Measurements from ENCODE around the gene MPV17L.
"Not testable (repeated sequence)": the region's sequence is repeated elsewhere in the genome, so short reads cannot be mapped to it uniquely, and the experiment has no call there.

MPV17L gene

DNA sequence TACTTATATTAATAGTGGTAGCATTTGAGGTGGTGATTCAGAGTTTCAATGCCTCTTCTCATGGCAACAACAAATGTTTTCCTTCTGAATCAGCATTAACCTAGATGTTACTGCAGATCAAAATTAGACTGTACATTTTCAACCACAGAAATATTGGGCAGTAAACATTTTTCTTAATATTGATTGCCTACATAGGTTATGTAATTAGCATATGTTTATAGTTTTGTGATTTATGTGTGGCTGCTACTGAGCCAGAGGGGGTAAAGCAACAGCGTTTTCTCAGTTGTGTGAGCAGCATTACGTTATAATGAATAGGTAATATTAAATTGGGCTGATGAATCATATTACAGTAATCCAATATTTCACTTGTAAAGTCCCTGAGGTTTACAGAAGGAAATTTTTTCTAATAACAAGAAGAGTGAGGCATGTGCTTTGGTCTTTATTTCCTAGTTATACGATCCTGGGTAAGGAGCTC is 20.0 kb downstream of the MPV17L start:
- no peak for DNase-seq

DNA sequence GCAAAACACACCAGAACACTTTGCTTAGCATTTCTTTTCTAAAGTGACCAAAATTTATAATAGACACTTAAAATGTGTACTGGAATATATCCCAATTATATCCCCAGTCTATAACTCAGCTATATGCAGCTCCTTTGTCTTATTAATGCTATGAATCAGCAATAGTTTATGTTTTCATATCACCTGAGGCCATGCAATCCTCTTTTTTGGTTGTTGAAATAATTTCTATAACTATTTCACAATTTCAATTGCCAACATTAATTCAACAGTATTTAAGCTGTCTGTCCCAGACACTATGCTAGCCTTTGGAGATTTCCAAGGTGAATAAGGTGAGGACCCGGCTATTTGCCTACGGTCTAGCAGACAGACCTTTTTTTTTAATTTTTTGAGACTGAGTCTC is 21.6 kb downstream of the MPV17L start:
- no peak for DNase-seq

DNA sequence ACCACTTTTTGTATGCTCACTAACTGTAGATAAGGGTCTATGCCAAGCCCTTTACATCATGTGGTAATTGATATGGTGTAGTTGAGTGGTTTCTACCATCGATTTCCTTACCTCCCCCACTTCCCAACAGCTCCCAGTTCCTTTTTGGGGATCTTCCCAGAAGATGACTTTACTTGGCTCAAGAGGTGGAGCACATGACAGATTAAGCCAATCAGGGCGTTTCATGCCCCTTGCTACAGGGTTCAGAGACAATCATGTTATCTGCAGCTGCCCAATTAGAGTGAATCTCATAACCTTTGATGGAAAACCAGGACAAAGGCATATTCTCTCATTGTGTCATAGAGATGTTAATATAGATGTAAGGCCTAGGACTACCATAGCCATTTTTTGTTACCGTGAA is 22.7 kb downstream of the MPV17L start:
- no peak for DNase-seq

DNA sequence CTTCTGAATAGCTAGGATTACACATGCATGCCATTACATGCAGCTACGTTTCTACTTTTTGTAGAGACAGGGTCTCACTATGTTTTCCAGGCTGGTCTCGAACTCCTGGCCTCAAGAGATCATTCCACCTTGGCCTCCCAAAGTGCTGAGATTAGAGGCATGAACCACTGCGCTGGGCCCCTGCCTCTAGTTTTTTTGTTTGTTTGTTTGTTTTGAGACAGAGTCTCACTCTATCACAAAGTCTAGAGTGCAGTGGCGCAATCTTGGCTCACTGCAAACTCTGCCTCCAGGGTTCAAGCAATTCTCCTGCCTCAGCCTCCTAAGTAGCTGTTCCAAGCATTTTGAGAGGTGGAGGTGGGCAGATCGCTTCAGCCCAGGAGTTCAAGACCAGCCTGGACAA is 26.1 kb downstream of the MPV17L start:
- DNase-seq, result not testable (repeated sequence)

DNA sequence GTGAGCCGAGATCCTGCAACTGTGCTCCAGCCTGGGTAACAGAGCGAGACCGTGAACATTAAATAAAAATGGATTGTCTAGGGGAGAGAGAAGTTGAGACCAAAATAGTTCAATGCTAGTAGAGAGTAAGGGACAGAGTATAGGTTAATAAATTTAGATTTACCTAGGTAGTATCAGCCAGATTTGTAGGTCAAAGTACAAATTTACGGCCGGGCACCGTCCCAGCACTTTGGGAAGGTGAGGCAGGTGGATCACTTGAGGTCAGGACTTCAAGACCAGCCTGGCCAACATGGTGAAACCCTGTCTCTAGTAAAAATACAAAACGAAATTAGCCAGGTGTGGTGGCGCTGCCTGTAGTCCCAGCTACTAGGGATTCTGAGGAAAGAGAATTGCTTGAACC is 26.7 kb downstream of the MPV17L start:
- no peak for DNase-seq

DNA sequence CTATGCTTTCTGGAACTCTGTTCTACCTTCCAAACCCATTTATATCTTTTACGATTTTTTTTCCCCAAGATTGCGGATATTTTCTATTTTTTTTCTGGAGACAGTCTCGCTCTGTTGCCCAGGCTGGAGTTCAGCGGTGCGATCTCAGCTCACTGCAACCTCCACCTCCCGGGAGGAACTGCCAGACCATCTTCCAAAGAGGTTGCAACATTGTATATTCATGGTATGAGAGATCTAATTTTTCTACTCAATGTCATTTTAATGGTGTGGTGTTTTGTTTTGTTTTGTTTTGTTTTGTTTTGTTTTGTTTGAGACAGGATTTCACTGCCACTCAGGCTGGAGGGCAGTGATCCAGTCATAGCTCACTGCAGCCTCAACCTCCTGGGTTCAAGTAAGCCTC is 30.3 kb downstream of the MPV17L start:
- no peak for DNase-seq

DNA sequence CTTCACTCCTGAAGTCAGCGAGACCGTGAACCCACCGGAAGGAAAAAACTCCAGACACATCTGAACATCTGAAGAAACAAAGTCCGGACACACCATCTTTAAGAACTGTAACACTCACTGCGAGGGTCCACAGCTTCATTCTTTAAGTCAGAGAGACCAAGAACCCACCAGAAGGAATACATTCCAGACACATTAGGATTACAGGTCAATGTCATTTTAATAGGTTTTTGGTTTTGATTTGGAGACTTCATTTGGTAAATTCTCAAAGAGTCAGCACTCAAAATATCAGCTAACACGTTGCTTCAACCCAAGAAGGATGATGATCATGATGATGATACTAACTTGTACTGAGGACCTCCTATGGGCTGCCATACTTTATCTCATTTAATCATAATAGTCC is 31.2 kb downstream of the MPV17L start:
- no peak for DNase-seq

DNA sequence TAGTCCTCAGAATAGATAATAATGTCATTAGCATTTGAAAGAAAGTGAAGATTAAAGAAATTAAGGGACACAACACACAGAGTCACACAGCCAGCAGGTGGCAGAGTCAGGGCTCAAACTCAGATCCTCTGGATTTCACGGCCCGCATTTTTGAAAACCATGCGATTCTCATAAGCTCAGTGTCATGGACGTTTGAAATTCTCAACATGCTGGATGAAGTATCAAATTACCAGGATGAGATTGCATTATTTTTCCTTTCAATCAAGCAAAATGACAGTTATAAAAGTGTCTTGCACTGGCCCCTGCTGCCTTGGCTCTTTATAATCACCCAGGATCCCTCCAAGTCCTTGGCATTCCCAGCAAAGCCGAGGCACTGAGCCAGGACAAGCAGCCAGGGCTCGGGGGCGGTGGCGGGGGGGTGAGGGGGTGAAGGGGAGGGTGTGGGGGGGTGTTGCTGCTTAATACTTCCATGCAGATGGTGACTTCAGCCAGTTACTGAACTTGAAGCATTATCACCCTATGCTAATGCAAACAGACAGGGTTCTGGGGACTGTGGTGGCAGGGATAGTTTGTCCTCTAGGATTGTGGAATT is 32.2 kb downstream of the MPV17L start:
- DNase-seq, result peak; percentile 67

DNA sequence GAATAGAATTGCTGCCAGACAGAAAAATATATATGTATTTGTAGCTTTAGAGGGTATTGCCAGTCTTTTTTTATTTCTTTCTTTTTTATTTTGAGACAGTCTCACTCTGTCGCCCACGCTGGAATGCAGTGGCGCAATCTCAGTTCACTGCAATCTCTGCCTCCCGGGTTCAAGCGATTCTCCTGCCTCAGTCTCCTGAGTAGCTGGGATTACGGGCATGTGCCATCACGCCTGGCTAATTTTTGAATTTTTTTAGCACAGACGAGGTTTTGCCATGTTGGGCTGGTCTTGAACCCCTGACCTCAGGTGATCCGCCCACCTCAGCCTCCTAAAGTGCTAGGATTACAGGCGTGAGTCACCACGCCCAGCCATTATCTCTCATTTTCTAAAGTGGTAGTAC is 35.3 kb downstream of the MPV17L start:
- DNase-seq, result not testable (repeated sequence)

DNA sequence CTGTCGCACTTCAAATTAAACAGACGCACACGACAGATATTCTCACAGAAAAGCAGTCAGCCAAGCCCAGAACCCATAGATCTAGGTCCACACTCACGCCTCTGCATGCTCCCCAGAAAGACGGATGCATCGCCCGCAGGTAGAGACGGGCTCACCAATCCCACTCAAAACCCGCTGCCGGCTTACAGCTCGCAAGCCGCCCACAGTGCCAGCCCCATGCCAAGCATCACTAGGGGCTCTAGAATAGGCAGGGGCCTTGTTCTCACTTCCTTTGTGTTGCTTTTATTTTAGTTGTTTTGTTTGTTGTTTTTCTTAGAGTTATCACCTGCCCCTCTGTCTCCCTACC is 38.5 kb downstream of the MPV17L start:
- no peak for DNase-seq

DNA sequence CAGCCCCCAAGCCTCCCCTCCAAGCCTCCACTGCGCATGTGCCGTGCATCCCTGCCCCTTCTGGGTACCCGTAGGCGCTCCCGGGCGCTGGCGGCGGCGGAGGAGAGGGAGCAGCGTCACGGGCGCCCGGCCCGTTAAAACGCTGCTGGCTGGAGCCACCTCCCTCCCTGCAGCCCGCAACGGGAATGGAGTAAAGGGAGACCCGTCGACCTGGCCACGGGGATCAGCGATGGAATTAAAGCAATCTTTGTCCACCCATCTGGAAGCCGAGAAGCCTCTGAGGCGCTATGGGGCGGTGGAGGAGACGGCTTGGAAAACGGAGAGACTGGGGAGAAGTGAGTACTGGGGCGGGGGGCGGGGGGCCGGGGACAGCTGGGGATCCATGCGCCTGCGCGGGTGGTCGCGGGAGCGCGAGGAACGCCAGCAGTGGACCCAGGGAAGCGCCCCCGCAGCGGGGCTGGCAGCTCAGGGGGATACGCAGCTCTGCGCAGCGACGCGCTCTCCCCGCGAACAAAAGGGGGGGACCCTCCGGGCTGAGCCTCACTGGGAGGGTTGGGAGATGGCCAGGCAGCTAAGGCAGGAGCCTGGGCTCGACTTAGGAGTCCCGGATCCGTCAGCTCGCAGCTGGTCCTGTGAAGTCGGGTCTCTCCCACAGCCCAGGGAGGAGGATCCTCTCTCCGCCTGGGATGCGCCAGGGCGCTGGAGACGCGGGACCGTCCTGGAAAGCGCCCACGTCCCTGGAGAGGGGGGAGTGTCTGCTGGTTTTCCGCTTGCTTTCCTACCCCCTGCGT is 39.1 kb downstream of the MPV17L start, which contains the start of gene BMERB1:
Gene BMERB1 (plus strand): TSS at position 164 of the 791 bp plus-strand sequence. CDS start 66 bp downstream, at position 230.
- DNase-seq, result peak; percentile 71

DNA sequence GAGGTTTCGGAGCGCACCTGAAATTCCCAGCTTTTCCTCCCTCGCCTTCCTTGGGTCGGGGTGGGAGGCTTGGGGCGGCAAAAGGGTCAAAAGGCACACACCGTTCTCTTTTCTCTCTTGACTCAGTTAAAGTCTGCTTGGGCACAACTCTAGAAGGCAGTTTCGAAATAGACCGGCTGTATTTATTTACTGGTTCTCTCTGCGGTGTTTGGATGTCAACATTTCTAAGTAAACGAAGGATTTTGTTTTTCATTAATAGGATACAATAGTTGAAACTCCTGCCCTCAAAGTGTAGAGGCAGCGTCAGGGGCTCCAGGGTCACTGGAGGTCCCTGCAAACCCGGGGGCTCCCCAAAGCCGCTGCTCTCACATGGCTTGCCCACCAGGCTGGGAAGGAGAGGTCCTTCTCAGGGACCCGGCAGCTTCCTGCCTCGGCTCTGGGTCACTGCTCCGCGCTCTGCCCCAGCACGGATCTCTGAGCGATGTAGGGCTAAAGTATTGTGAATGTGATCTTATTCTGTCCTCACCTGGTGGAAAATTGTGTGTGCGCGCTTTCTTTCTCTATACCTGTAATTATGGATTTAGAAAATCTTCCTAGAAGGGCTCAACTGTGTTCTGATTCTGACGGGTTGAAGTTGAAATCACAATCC is 39.8 kb downstream of the MPV17L start:
- DNase-seq, result no peak

DNA sequence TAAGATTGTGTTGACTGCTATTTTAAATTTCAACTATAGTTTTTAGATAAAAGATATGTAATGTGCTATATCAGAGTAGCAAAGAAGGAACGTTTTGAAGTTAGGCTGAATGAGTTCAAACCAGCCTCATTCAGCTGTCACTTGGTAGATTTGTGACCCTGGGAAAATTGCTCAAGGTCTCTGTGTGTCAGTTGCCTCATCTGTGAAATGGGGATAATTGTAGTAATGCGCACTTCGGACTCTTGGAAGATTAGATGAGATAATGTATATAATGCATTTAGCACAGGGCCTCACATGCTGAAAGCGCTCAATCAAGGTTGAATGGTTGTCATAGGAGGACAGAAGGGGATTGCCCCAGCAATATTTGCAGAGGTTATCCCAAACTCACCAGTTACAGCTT is 43.5 kb downstream of the MPV17L start:
- DNase-seq, result no peak

DNA sequence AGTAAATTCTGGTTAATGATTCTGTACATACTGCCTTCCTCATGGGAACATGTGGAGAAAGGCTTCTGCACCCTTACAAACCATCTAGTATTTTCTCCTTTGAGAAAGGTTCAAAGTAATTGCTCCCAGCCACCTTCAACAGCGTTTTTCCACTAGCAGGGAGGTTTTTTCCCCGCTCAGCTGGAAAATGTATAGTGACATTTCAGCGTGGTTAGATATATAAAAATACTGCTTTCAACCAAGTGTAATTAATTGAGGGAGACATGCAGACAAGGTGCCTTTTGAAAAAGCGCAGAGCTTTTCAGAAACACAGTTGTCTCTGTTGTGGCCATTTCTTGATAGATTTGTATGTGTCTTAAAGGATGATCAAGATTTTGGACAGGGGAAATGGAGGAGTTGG is 44.0 kb downstream of the MPV17L start:
- no peak for DNase-seq

DNA sequence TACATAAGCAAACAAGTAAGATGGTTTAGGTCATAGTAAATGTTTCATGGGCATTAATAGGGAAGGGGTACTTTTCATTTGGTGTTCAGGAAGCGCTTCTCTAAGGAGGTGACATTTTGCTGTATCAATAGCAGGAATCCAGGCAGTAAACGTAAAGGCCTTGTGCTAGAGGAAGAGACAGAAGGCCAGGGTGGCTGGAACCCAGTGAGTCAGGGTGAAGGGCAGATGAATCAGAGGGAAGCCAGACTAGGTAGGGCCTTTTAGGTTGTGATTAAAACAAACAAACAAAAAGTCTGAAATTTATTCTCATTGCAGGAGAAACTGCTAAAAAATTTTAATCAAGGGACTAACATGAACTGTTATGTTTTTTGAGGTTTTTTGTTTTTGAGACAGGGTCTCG is 45.3 kb downstream of the MPV17L start:
- no peak for DNase-seq

DNA sequence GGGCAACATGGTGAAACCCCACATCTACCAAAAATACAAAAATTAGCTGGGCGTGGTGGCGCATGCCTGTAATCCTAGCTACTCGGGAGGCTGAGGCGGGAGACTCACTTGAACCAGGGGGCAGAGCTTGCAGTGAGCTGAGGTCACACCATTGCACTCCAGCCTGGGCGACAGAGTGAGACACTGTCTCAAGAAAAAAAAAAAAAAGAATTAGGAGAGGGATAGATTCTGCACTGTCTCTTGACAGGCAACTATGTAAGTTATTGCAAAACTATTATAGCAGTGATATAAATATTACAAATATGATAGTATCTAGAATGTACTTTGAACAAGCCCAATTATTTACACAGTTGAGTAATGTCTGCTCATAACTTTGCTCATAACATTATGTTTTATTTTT is 46.6 kb downstream of the MPV17L start:
- DNase-seq, result not testable (repeated sequence)

DNA sequence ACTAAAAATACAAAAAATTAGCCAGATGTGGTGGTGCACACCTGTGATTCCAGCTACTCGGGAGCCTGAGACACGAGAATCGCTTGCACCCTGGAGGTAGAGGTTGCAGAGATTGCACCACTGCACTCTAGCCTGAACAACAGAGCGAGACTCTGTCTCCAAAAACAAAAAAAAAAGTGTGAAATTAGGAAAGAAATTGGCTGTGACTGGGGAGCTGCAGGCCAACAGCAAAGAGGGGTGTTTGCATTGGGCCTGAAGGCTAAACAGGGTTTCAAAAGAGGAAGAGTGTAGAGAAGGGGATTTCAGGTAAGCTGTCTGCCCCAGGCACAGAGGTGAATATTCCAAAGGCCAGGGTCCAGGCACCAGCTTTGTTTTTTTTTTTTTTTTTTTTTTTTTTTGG is 48.2 kb downstream of the MPV17L start:
- no peak for DNase-seq

DNA sequence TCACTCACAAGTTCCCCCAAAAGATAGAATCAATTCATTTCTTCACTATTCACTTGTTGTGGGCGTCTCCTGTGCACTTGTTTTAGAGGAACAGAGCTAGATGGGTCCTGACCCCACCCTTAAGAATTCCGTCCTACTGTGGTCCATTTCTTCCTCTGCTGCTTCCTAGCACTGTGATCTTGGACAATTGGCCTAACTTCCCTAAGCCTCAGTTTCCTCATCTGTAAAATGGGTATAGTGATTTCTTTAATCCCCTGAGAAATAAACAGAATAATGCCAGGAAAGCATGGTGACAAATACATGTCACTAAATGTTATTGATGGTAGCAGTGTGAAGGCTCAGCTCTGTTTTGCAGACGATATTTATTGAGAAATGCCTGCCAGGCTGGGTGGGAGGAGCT is 48.7 kb downstream of the MPV17L start:
- DNase-seq, result no peak

DNA sequence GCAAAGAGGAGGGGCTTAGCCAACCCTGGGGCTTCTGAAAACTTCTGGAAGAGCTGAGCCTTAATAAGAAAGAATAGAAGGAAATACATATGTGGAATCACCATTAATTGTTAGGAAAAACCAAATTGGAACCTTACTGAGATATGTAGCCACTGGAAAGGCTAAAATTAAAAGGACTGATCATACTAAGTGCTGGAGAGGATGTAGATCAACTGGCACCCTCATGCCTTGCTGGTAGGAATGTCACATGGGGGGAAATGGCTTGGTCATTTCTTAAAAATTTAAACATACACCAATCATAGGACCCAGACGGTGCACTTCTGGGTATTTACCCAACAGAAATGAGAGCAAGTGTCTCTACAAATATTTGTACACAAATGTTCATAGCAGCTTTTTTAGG is 49.9 kb downstream of the MPV17L start:
- no peak for DNase-seq

DNA sequence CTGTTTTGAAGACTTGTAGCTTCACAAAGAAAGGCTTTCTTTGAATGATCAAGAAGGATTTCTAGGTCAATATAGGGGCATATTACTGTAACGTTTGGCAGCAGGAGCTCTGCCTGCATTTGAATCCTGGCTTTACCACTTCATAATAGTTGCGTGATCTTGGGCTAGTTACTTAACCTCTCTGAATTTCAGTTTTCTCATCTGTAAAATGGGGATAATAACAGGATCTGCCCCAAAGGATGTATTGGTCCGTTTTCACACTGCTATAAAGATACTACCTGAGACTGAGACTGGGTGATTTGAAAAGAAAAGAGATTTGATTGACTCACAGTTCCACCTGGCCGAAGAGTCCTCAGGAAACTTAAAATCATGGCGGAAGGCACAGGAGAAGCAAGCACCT is 51.3 kb downstream of the MPV17L start:
- DNase-seq, result no peak

DNA sequence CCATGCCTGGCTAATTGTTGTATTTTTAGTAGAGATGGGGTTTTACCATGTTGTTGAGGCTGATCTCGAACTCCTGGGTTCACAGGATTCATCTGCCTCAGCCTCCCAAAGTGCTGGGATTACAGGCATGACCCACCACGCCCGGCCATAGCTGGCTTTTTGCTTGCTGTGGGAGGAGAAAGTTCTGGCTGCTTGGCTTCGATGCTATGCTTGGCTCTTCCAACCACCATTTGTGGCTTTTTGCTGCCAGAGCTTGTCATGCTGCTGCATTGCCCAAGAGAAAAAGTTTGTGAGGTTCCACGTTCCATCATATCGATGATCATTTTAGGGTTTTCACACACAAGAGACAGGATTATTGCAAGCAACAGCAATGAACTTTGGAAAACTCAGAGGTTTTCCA is 55.1 kb downstream of the MPV17L start:
- no peak for DNase-seq

DNA sequence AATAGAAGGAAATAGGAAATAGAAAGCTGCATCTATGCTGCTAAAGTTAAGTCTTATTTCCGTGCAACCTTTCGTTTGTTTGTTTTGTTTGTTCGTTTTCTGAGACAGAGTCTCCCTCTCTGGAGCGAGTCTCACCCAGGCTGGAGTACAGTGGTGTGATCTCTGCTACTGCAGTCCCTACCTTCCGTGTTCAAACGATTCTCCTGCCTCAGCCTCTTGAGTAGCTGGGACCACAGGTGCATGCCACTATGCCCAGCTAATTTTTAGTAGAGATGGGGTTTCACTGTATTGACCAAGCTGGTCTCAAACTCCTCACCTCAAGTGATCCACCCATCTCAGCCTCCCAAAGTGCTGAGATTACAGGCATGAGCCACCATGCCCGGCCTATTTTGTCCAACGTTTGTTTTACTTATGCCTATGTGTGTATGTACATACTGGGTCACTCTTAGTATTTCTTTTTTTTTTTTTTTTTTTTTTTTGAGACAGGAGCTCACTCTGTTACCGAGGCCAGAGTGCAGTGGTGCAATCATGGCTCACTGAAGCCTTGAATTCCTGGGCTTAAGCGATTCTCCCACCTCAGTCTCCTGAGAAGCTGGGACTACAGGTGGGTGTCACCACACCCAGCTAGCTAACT is 55.7 kb downstream of the MPV17L start:
- no peak for DNase-seq

DNA sequence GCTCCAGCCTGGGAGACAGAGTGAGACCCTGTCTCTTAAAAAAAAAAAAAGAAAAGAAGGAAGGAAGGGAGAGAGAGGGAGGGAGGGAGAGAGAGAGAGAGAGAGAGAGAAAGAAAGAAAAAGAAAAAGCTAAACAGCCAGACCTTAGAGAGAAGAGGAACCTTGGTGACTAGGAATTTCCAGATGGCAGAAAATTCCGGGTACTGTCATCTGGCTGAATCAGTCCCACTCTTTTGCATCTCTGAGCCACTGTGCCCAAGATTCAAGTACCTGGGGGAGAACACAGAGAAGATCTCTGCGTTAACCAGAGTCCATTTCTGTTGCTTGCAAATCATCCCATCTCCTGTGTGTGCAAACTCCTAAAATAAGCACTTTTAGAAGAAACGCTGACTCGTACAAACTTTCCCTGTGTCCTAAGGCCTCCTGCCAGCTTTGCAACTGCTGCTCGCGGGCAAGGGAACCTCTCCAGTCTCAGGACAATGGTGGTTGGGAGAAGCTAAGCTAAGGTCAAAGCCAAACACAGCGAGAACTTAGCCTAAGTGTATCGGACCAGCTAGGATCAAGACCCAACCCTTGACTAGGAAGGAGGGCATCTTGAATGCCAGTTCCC is 56.8 kb downstream of the MPV17L start:
- no peak for DNase-seq
